RWPE2 (cell line): ENCODE data around the gene UAP1L1.

Experiments used
- ATAC-seq: fragments of 200-7000 bp; cut with Tn5 transposase; 3 replicates; pipeline ENCODE4 v1.9.1; 2021; ENCODE audit warnings: low read depth
- DNase-seq: peaks from one replicate; pipeline ENCODE4 v3.0.0-alpha.2; 2020; ENCODE audit warnings: low spot score
- H3K27ac ChIP-seq: fragments of 450-650 bp; 2 replicates; pipeline ENCODE4 v1.5.1; 2017; ENCODE audit warnings: mild to moderate bottlenecking; ENCODE audit not compliant: poor library complexity, severe bottlenecking
- H3K27me3 ChIP-seq: fragments of 250-450 bp; sonication (Bioruptor Pico); 2 replicates; pipeline ENCODE4 v1.5.1; 2021; ENCODE audit warnings: mild to moderate bottlenecking, moderate library complexity; ENCODE audit not compliant: insufficient read depth, poor library complexity, severe bottlenecking
- H3K36me3 ChIP-seq: fragments of 250-450 bp; sonication (Bioruptor Pico); 2 replicates; pipeline ENCODE4 v1.5.1; 2020; ENCODE audit warnings: low read depth, mild to moderate bottlenecking, moderate library complexity
- H3K4me1 ChIP-seq: fragments of 250-450 bp; sonication (Bioruptor Pico); 2 replicates; pipeline ENCODE4 v1.5.1; 2021; ENCODE audit warnings: mild to moderate bottlenecking, moderate library complexity; ENCODE audit not compliant: insufficient read depth, poor library complexity, severe bottlenecking
- H3K4me3 ChIP-seq: fragments of 250-450 bp; sonication (Bioruptor Pico); 2 replicates; pipeline ENCODE4 v1.5.1; 2021; ENCODE audit warnings: mild to moderate bottlenecking, moderate library complexity; ENCODE audit not compliant: severe bottlenecking
- H3K9me3 ChIP-seq: fragments of 250-450 bp; sonication (Bioruptor Pico); 2 replicates; pipeline ENCODE4 v1.5.1; 2021; ENCODE audit warnings: mild to moderate bottlenecking, moderate library complexity; ENCODE audit not compliant: severe bottlenecking
- CTCF ChIP-seq: fragments of 450-650 bp; IDR thresholded peaks from one replicate; pipeline ENCODE4 v1.5.1; 2017; ENCODE audit warnings: mild to moderate bottlenecking, moderate library complexity; ENCODE audit not compliant: poor library complexity, severe bottlenecking

Gene UAP1L1

DNA sequence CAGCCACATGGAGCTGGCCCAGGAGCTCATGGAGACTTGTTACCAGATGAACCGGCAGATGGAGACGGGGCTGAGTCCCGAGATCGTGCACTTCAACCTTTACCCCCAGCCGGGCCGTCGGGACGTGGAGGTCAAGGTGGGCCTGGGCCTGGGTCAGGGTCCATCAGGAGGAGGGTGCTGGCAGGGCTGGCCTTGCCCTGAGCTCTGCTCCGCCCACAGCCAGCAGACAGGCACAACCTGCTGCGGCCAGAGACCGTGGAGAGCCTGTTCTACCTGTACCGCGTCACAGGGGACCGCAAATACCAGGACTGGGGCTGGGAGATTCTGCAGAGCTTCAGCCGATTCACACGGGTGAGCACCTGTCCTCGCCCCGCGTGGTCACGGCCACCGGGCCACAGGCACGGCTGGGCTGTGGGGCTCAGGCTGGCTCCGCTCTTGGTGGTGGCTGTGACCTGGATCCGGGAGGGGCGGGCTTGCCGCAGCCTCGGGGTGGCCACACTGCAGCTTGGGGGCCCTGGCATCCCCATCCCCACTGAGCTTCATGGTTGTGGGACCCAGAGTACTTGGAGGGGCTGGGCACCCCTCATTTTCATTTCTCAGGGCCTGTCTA is 30.1 kb downstream of the UAP1L1 start:
- H3K36me3 ChIP-seq = peaks cover 39% of the 10 kb centered on the region
- no peak overlapping the region for H3K4me3 ChIP-seq
- no peak for ATAC-seq

GRCh38 chr9:137107982-137108381 is 30.7 kb downstream of the UAP1L1 start:
- no peak overlapping the region for H3K4me3 ChIP-seq
- no peak overlapping the region for H3K27ac ChIP-seq
- peaks cover 39% of the 10 kb centered on the region for H3K36me3 ChIP-seq
- no peaks in the 10 kb centered on the region for H3K9me3 ChIP-seq
- no peaks in the 10 kb centered on the region for H3K27me3 ChIP-seq
- no peaks in the 10 kb centered on the region for H3K4me1 ChIP-seq
- no peak for TF ChIP-seq CTCF
- no peak for ATAC-seq
- no peak for DNase-seq

More for the DNA sequence above, 30.1 kb downstream of the UAP1L1 start:
- Histone ChIP-seq H3K9me3 (no peaks in the 10 kb centered on the region), H3K27me3 (no peaks in the 10 kb centered on the region), H3K4me1 (no peaks in the 10 kb centered on the region), H3K27ac (no peak overlapping the region)
- TF ChIP-seq CTCF = no peak
- DNase-seq = no peak

DNA sequence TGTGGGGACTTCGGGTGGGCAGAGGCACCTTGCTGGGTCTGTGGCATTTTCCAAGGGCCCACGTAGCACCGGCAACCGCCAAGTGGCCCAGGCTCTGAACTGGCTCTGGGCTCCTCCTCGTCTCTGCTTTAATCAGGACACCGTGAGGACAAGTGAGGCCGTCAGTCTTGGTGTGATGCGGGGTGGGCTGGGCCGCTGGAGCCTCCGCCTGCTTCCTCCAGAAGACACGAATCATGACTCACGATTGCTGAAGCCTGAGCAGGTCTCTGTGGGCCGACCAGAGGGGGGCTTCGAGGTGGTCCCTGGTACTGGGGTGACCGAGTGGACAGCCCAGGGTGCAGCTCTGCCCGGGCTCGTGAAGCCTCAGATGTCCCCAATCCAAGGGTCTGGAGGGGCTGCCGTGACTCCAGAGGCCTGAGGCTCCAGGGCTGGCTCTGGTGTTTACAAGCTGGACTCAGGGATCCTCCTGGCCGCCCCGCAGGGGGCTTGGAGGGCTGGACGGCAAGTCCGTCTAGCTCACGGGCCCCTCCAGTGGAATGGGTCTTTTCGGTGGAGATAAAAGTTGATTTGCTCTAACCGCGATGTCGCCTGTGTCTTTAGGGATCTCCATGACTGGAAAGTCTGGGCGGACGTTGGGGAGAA is 31.4 kb downstream of the UAP1L1 start:
- Histone ChIP-seq H3K4me3 (no peak overlapping the region), H3K27ac (no peak overlapping the region), H3K27me3 (no peaks in the 10 kb centered on the region), H3K36me3 (peaks cover 39% of the 10 kb centered on the region), H3K9me3 (no peaks in the 10 kb centered on the region), H3K4me1 (no peaks in the 10 kb centered on the region)
- no peak for TF ChIP-seq CTCF
- DNase-seq = no peak
- ATAC-seq = no peak

GRCh38 chr9:137109250-137110146 is 32.2 kb downstream of the UAP1L1 start:
- Histone ChIP-seq H3K27ac (no peak overlapping the region), H3K4me1 (no peaks in the 10 kb centered on the region), H3K9me3 (no peaks in the 10 kb centered on the region), H3K4me3 (no peak overlapping the region), H3K36me3 (peaks cover 34% of the 10 kb centered on the region), H3K27me3 (no peaks in the 10 kb centered on the region)
- TF ChIP-seq CTCF = no peak
- no peak for DNase-seq
- ATAC-seq = no peak
